Tibial artery (tissue), 4 donors: ENCODE results near the gene EYS.

Experiments used
- DNase-seq, 2 donors: peaks; one replicate each; pipeline ENCODE4 v3.0.0-alpha.2; 2019
- H3K27ac ChIP-seq, 2 donors: fragments of 200-600 bp; sonication (generic) in 1 of 2; 1 replicate in 1 of 2; 2 replicates in 1 of 2; pipeline ENCODE4 v1.5.1; 2018 to 2019; ENCODE audit warnings: mild to moderate bottlenecking in 1 of 2
- H3K27me3 ChIP-seq, 2 donors: fragments of 200-600 bp; sonication (generic) in 1 of 2; one replicate each; pipeline versions ENCODE4 v1.5.1 to v1.6.0; 2016 to 2019
- H3K36me3 ChIP-seq, 3 donors: fragments of 200-600 bp; sonication (generic) in 2 of 3; one replicate each; pipeline ENCODE4 v1.5.1; 2016 to 2019; ENCODE audit warnings: mild to moderate bottlenecking in 2 of 3
- H3K4me1 ChIP-seq, 4 donors: fragments of 200-600 bp; sonication (generic) in 2 of 4; 1 replicate in 3 of 4; 2 replicates in 1 of 4; pipeline ENCODE4 v1.5.1; 2016 to 2019
- H3K4me3 ChIP-seq, 2 donors: fragments of 200-600 bp; sonication (generic) in 1 of 2; 1 replicate in 1 of 2; 2 replicates in 1 of 2; pipeline ENCODE4 v1.5.1; 2018 to 2019; ENCODE audit warnings: mild to moderate bottlenecking in 2 of 2
- H3K9me3 ChIP-seq, 3 donors: fragments of 200-600 bp; sonication (generic) in 1 of 3; one replicate each; pipeline ENCODE4 v1.5.1; 2016 to 2019
- intact Hi-C: fragments of 100-400 bp; cut with DNase I; formaldehyde crosslinking; loops from one replicate; pipeline ENCODE4 v1.15.0; 2023; ENCODE audit warnings: low total_unique reads
- TF ChIP-seq, protein P1 (sequence below), 2 experiments: fragments of 200-600 bp in 1 of 2; fragments of 450-650 bp in 1 of 2; IDR thresholded peaks; one replicate each; pipeline ENCODE4 v1.5.1; 2017 to 2019; ENCODE audit warnings: antibody characterized with exemption in 2 of 2, mild to moderate bottlenecking in 1 of 2, moderate library complexity in 1 of 2

The EYS gene

GRCh38 chr6:64553249-64553786, 1153.7 kb downstream of the EYS start:
- H3K27me3 ChIP-seq = no peaks in the 10 kb centered on the region

GRCh38 chr6:64547594-64548268, 1159.3 kb downstream of the EYS start:
- no peak overlapping the region for H3K4me3 ChIP-seq
- intact Hi-C loops = no loop called here
- DNase-seq = no peak

More at GRCh38 chr6:64553249-64553786, 1153.7 kb downstream of the EYS start:
- Histone ChIP-seq H3K4me1 (no peaks in the 10 kb centered on the region), H3K36me3 (no peaks in the 10 kb centered on the region), H3K4me3 (no peak overlapping the region), H3K27ac (no peak overlapping the region), H3K9me3 (peaks cover 0 to 3% (median 0%) of the 10 kb centered on the region in 3 donors)
- DNase-seq = no peak
- intact Hi-C loops = no loop called here
- TF ChIP-seq, protein P1, sequence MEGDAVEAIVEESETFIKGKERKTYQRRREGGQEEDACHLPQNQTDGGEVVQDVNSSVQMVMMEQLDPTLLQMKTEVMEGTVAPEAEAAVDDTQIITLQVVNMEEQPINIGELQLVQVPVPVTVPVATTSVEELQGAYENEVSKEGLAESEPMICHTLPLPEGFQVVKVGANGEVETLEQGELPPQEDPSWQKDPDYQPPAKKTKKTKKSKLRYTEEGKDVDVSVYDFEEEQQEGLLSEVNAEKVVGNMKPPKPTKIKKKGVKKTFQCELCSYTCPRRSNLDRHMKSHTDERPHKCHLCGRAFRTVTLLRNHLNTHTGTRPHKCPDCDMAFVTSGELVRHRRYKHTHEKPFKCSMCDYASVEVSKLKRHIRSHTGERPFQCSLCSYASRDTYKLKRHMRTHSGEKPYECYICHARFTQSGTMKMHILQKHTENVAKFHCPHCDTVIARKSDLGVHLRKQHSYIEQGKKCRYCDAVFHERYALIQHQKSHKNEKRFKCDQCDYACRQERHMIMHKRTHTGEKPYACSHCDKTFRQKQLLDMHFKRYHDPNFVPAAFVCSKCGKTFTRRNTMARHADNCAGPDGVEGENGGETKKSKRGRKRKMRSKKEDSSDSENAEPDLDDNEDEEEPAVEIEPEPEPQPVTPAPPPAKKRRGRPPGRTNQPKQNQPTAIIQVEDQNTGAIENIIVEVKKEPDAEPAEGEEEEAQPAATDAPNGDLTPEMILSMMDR (IDR thresholded peaks at IDR 0.05) = no peak

GRCh38 chr6:64539917-64540316, 1167.1 kb downstream of the EYS start:
- TF ChIP-seq, protein P1 (IDR thresholded peaks at IDR 0.05) = no peak
- intact Hi-C loops = no loop called here

More at GRCh38 chr6:64547594-64548268, 1159.3 kb downstream of the EYS start:
- H3K36me3 ChIP-seq = no peaks in the 10 kb centered on the region
- no peak overlapping the region for H3K27ac ChIP-seq
- H3K9me3 ChIP-seq = no peaks in the 10 kb centered on the region
- TF ChIP-seq, protein P1 (IDR thresholded peaks at IDR 0.05) = no peak
- no peaks in the 10 kb centered on the region for H3K4me1 ChIP-seq
- no peaks in the 10 kb centered on the region for H3K27me3 ChIP-seq

GRCh38 chr6:64538722-64539121, 1168.3 kb downstream of the EYS start:
- Histone ChIP-seq H3K27ac (no peak overlapping the region), H3K36me3 (no peaks in the 10 kb centered on the region), H3K4me3 (no peak overlapping the region), H3K4me1 (no peaks in the 10 kb centered on the region), H3K27me3 (no peaks in the 10 kb centered on the region), H3K9me3 (no peaks in the 10 kb centered on the region)
- DNase-seq = no peak
- intact Hi-C loops = no loop called here
- TF ChIP-seq, protein P1 (IDR thresholded peaks at IDR 0.05) = no peak

More at GRCh38 chr6:64539917-64540316, 1167.1 kb downstream of the EYS start:
- H3K27ac ChIP-seq = no peak overlapping the region
- H3K36me3 ChIP-seq = no peaks in the 10 kb centered on the region
- no peak for DNase-seq
- no peaks in the 10 kb centered on the region for H3K4me1 ChIP-seq
- H3K27me3 ChIP-seq = no peaks in the 10 kb centered on the region
- no peak overlapping the region for H3K4me3 ChIP-seq
- no peaks in the 10 kb centered on the region for H3K9me3 ChIP-seq

DNA sequence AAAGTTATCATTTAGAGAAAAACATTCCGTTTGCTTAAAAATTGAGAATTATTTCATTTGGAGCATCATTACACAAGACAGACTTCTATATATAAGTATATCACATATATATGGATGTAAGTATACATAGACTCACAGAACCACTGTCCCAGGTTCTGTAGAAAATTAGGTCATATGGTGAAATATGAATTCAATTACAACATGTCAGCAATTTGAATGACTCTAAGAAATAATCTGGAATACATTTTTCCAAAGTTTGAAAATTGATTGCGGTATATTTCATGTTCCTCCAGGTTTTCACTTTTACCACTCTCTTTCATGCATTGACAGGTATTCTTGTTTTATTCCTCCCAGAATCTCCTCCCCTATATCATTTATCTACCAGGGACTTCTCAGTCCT, 1179.1 kb downstream of the EYS start:
- DNase-seq = no peak
- Histone ChIP-seq H3K4me3 (no peak overlapping the region), H3K36me3 (no peaks in the 10 kb centered on the region), H3K4me1 (no peaks in the 10 kb centered on the region), H3K27ac (no peak overlapping the region), H3K27me3 (no peaks in the 10 kb centered on the region), H3K9me3 (no peaks in the 10 kb centered on the region)
- TF ChIP-seq, protein P1 (IDR thresholded peaks at IDR 0.05) = no peak
- intact Hi-C loops = no loop called here
